HepG2 (cell line): ENCODE measurements around the gene SLAIN2. TPM values are rescaled to one million over a fixed set of nuclear protein-coding genes. Genes with fewer than 3 reads are reported as not detected.
"Not testable (repeated sequence)": the region's sequence is repeated elsewhere in the genome, so short reads cannot be mapped to it uniquely, and the experiment has no call there.

Experiments used
- ATAC-seq: fragments of 200-7000 bp; cut with Tn5 transposase; 3 replicates; pipeline ENCODE4 v1.9.1; 2020; ENCODE audit warnings: mild to moderate bottlenecking, moderate library complexity
- BruUV-seq: library from RNA; stranded (reverse); fragments of 400-500 nt; replicated peaks from 2 replicates; lab custom pipeline; 2021; lab: Mats Ljungman, UMichigan
- CTCF ChIA-PET: fragments of 300-600 bp; formaldehyde crosslinking; extraction: SDS; loops from one replicate; lab custom pipeline; 2021; ENCODE audit warnings: low total read pairs, inconsistent platforms, low intra/inter-chr PET ratio; lab: Yijun Ruan, JAX
- POLR2A ChIA-PET: fragments of 350-600 bp; sonication (Branson Sonifier 250); formaldehyde crosslinking; loops from one replicate; lab custom pipeline; 2020; ENCODE audit warnings: antibody characterized with exemption, inconsistent platforms; lab: Yijun Ruan, JAX
- DNase-seq: peaks from one replicate; pipeline ENCODE4 v3.0.0-alpha.2; 2015; ENCODE audit warnings: low spot score
- FAIRE-seq: peaks from 3 replicates; lab custom pipeline; 2011; peaks lifted over from hg19 to GRCh38; lab: Jason Lieb, UNC
- H2AFZ ChIP-seq: one replicate; pipeline ENCODE4 v1.6.1; 2011; ENCODE audit warnings: low read length, inconsistent platforms
- H3K27ac ChIP-seq: fragments of 300-600 bp; 3 replicates; pipeline ENCODE4 v1.8.0; 2011; ENCODE audit warnings: mixed run types, mild to moderate bottlenecking, mixed read lengths, low read length, inconsistent platforms; ENCODE audit not compliant: insufficient read depth; ENCODE audit errors: extremely low read length
- H3K27me3 ChIP-seq, 2 experiments: fragments of 200-600 bp in 1 of 2; 2 replicates in 1 of 2; 3 replicates in 1 of 2; pipeline versions ENCODE4 v1.6.0 to v1.8.0; 2011; ENCODE audit warnings: low read length in 2 of 2, mild to moderate bottlenecking in 2 of 2, moderate library complexity in 2 of 2, inconsistent platforms in 1 of 2; ENCODE audit not compliant: insufficient read depth in 2 of 2, control insufficient read depth in 1 of 2
- H3K36me3 ChIP-seq, 2 experiments: fragments of 200-600 bp in 1 of 2; replicated peaks in 1 of 2; 2 replicates in 1 of 2; 3 replicates in 1 of 2; pipeline versions ENCODE4 v1.5.1 to v1.8.0; 2011; ENCODE audit warnings: low read length in 2 of 2, inconsistent platforms in 1 of 2; ENCODE audit not compliant: insufficient read depth in 2 of 2, control insufficient read depth in 1 of 2
- H3K4me1 ChIP-seq: 2 replicates; pipeline ENCODE4 v1.5.1; 2012; ENCODE audit warnings: low read length, inconsistent platforms; ENCODE audit not compliant: insufficient read depth
- H3K4me2 ChIP-seq: 2 replicates; pipeline ENCODE4 v1.6.0; 2011; ENCODE audit warnings: low read depth, low read length, inconsistent platforms
- H3K4me3 ChIP-seq, 3 experiments: fragments of 200-600 bp in 1 of 3; sonication (generic), shearing (Covaris generic) in 1 of 3; replicated peaks in 1 of 3; 2 replicates each; pipeline ENCODE4 v1.5.1; 2011 to 2016; ENCODE audit warnings: low read length in 3 of 3, inconsistent platforms in 2 of 3, low read depth in 2 of 3, mild to moderate bottlenecking in 2 of 3, control low read depth in 1 of 3, mixed read lengths in 1 of 3; ENCODE audit not compliant: insufficient read depth in 1 of 3
- H3K79me2 ChIP-seq: one replicate; pipeline ENCODE4 v1.6.1; 2011; ENCODE audit warnings: low read length, inconsistent platforms; ENCODE audit not compliant: insufficient read depth
- H3K9ac ChIP-seq: 2 replicates; pipeline ENCODE4 v1.6.0; 2011; ENCODE audit warnings: mild to moderate bottlenecking, low read depth, low read length, inconsistent platforms; ENCODE audit not compliant: insufficient read depth
- H3K9me3 ChIP-seq: 2 replicates; pipeline ENCODE4 v1.5.1; 2012; ENCODE audit warnings: mild to moderate bottlenecking, low read length
- H4K20me1 ChIP-seq: 2 replicates; pipeline ENCODE4 v1.6.0; 2011; ENCODE audit warnings: inconsistent platforms, mild to moderate bottlenecking, low read length, moderate library complexity; ENCODE audit not compliant: insufficient read depth
- CENPX ChIP-seq: sonication (generic); formaldehyde crosslinking; IDR thresholded peaks from 2 replicates; pipeline ENCODE4 v1.9.0; 2021; ENCODE audit warnings: mild to moderate bottlenecking, missing genetic modification reagents, moderate library complexity
- MATR3 ChIP-seq: sonication (generic); formaldehyde crosslinking; IDR thresholded peaks from 2 replicates; pipeline ENCODE4 v1.4.0; 2020; ENCODE audit warnings: missing genetic modification reagents
- PLRG1 ChIP-seq: fragments of 450-650 bp; conservative IDR thresholded peaks from 2 replicates; pipeline ENCODE4 v1.6.1; 2016
- POGZ ChIP-seq: sonication (generic); formaldehyde crosslinking; IDR thresholded peaks from 2 replicates; pipeline ENCODE4 v1.4.0; 2020; ENCODE audit warnings: mild to moderate bottlenecking, missing genetic modification reagents
- RORA ChIP-seq: sonication (generic); formaldehyde crosslinking; IDR thresholded peaks from 2 replicates; pipeline ENCODE4 v1.5.0; 2020; ENCODE audit warnings: mild to moderate bottlenecking, missing genetic modification reagents, moderate library complexity
- TRIM24 ChIP-seq: sonication (generic); formaldehyde crosslinking; IDR thresholded peaks from 2 replicates; pipeline ENCODE4 v1.8.0; 2022; ENCODE audit warnings: mild to moderate bottlenecking, missing genetic modification reagents
- ZNF335 ChIP-seq: sonication (generic); formaldehyde crosslinking; IDR thresholded peaks from 2 replicates; pipeline ENCODE4 v1.4.0; 2020; ENCODE audit warnings: missing genetic modification reagents
- ZNF646 ChIP-seq: sonication (generic); formaldehyde crosslinking; IDR thresholded peaks from 2 replicates; pipeline ENCODE4 v1.9.0; 2021; ENCODE audit warnings: mild to moderate bottlenecking, missing genetic modification reagents
- WGBS: methylation state at CpG from one replicate; pipeline ENCODE4 v1.1.6; 2017; ENCODE audit warnings: low lambda C conversion rate; 5-methylcytosine and 5-hydroxymethylcytosine counted together
- in situ Hi-C: cut with HindIII; loops from 2 replicates; pipeline ENCODE4 v1.10.0; 2017; ENCODE audit warnings: low pct_unique_long_range_greater_than_20kb; ENCODE audit not compliant: extremely low pct_ligation_motif_present
- intact Hi-C: fragments of 100-400 bp; cut with micrococcal nuclease; formaldehyde crosslinking; loops from one replicate; pipeline ENCODE4 v1.10.0; 2022; ENCODE audit not compliant: unreplicated experiment
- polyA plus RNA-seq, 8 experiments: library from polyadenylated mRNA; depleted of rRNA in 3 of 8; stranded (reverse) in 7 of 8; unstranded in 1 of 8; fragments of >200 nt; fragmentation: Illumina TruSeq in 4 of 8; extraction: Trizol in 4 of 8; gene quantifications; 2 replicates each; pipeline versions ENCODE4 v1.2.1 to v1.2.3, GENCODE V29; 2011 to 2016; ENCODE audit warnings: low read depth in 4 of 8, missing spikeins in 1 of 8, mixed read lengths in 1 of 8; ENCODE audit not compliant: insufficient read depth in 1 of 8
- total RNA-seq, 5 experiments: library from RNA; depleted of rRNA; stranded (reverse); fragments of >200 nt; fragmentation: Illumina TruSeq; extraction: Trizol; gene quantifications; 2 replicates each; pipeline ENCODE4 v1.2.3, GENCODE V29; 2016; ENCODE audit warnings: low read depth in 1 of 5

SLAIN2 gene
- total and polyA plus RNA-seq, 2 of the 13 experiments (the other 11 are each of a cell fraction or from before 2014, with no cell fraction given): 20.7 to 22.5 TPM

GRCh38 chr4:48340965-48341775, at the start of gene SLAIN2 (continued):
- TF ChIP-seq ZNF646 (CRISPR knock-in tag): no peak
- TF ChIP-seq POGZ: no peak
- no peak for TF ChIP-seq CENPX
- TF ChIP-seq RORA (CRISPR knock-in tag): no peak
- no peak for TF ChIP-seq TRIM24 (CRISPR knock-in tag)
- TF ChIP-seq ZNF335 (CRISPR knock-in tag): no peak
- no peak for TF ChIP-seq MATR3 (CRISPR knock-in tag)
- TF ChIP-seq PLRG1: no peak

- H3K27ac ChIP-seq, H3K9me3 ChIP-seq, H3K79me2 ChIP-seq, H3K36me3 ChIP-seq, intact Hi-C loops, POLR2A ChIA-PET, H3K4me1 ChIP-seq, H3K4me3 ChIP-seq, in situ Hi-C loops, ATAC-seq, CTCF ChIA-PET, H2AFZ ChIP-seq, BruUV-seq, DNase-seq, H4K20me1 ChIP-seq, H3K9ac ChIP-seq, H3K27me3 ChIP-seq, H3K4me2 ChIP-seq, FAIRE-seq: not testable (repeated sequence)
- WGBS: 76% methylated on average over 5 of the region's 40 CpGs
Measured at GRCh38 chr4:48292218-48292790, 49.0 kb upstream of the SLAIN2 start.
